Activated T-cell treated with anti-CD3 and anti-CD28 coated beads, Interleukin-2, amount 50 U/mL, for 1 hour (primary cell): Measurements from ENCODE around the gene SPTLC2.

Experiments
- DNase-seq: peaks from one replicate; pipeline ENCODE4 v3.0.0-alpha.2; 2020

Gene SPTLC2

GRCh38 chr14:77498984-77499527 is 117.4 kb downstream of the SPTLC2 start:
- no peak for DNase-seq

GRCh38 chr14:77498120-77498979 is 118.1 kb downstream of the SPTLC2 start, which contains the start of gene ISM2:
TSS of gene ISM2 (minus strand) at chr14:77498816. CDS start at chr14:77498793, 23 bp downstream.
- DNase-seq, result peak; percentile 41

- no peak for DNase-seq
Observed at GRCh38 chr14:77495334-77495733, 121.1 kb downstream of the SPTLC2 start.

- no peak for DNase-seq
Observed at GRCh38 chr14:77491056-77491455, 125.4 kb downstream of the SPTLC2 start.

GRCh38 chr14:77490347-77490986 is 126.0 kb downstream of the SPTLC2 start:
- DNase-seq, result no peak

GRCh38 chr14:77489041-77489440 is 127.4 kb downstream of the SPTLC2 start:
- no peak for DNase-seq

GRCh38 chr14:77488558-77488957 is 127.9 kb downstream of the SPTLC2 start:
- DNase-seq, result no peak

GRCh38 chr14:77485901-77486678 is 130.3 kb downstream of the SPTLC2 start:
- DNase-seq, result no peak

GRCh38 chr14:77485256-77485655 is 131.2 kb downstream of the SPTLC2 start:
- DNase-seq, result no peak

- no peak for DNase-seq
Observed at GRCh38 chr14:77482422-77482821, 134.0 kb downstream of the SPTLC2 start.

GRCh38 chr14:77478796-77479195 is 137.6 kb downstream of the SPTLC2 start:
- DNase-seq, result no peak

GRCh38 chr14:77478029-77478428 is 138.4 kb downstream of the SPTLC2 start:
- DNase-seq, result no peak

GRCh38 chr14:77475432-77476115 is 140.9 kb downstream of the SPTLC2 start:
- no peak for DNase-seq

GRCh38 chr14:77474479-77475177 is 141.8 kb downstream of the SPTLC2 start:
- no peak for DNase-seq

GRCh38 chr14:77473921-77474320 is 142.5 kb downstream of the SPTLC2 start:
- DNase-seq, result no peak

GRCh38 chr14:77470224-77470870 is 146.1 kb downstream of the SPTLC2 start:
- DNase-seq, result no peak

GRCh38 chr14:77469539-77469938 is 146.9 kb downstream of the SPTLC2 start:
- no peak for DNase-seq

GRCh38 chr14:77469067-77469505 is 147.4 kb downstream of the SPTLC2 start:
- no peak for DNase-seq

GRCh38 chr14:77467801-77468200 is 148.6 kb downstream of the SPTLC2 start:
- DNase-seq, result no peak

GRCh38 chr14:77459072-77459723 is 157.2 kb downstream of the SPTLC2 start:
- DNase-seq, result peak; percentile 40
